Lung (tissue), 12 donors: Measurements from ENCODE around the gene BRF1. TPM values are rescaled to one million over a fixed set of nuclear protein-coding genes. Genes with fewer than 3 reads are reported as not detected.

ENCODE experiments used
- ATAC-seq: fragments of 200-7000 bp; cut with Tn5 transposase; one replicate; pipeline ENCODE4 v1.9.1; 2020; ENCODE audit warnings: moderate number of reproducible peaks; ENCODE audit not compliant: insufficient read depth, low FRiP score
- DNase-seq, 3 donors: peaks; one replicate each; pipeline ENCODE4 v3.0.0-alpha.2; 2013 to 2017
- H3K27ac ChIP-seq, 2 donors: one replicate each; pipeline ENCODE4 v1.5.1; 2013; ENCODE audit warnings: mild to moderate bottlenecking in 2 of 2, moderate library complexity in 2 of 2, control low read depth in 1 of 2, inconsistent platforms in 1 of 2, low read depth in 1 of 2, low read length in 1 of 2
- H3K27me3 ChIP-seq, 3 donors: one replicate each; pipeline ENCODE4 v1.5.1; 2013; ENCODE audit warnings: low read length in 2 of 3; ENCODE audit not compliant: control insufficient read depth in 3 of 3, insufficient read depth in 3 of 3
- H3K36me3 ChIP-seq, 4 donors: one replicate each; pipeline ENCODE4 v1.5.1; 2013; ENCODE audit warnings: low read length in 4 of 4, mild to moderate bottlenecking in 1 of 4, moderate library complexity in 1 of 4; ENCODE audit not compliant: control insufficient read depth in 4 of 4, insufficient read depth in 4 of 4
- H3K4me1 ChIP-seq, 5 donors: one replicate each; pipeline ENCODE4 v1.5.1; 2013; ENCODE audit warnings: low read length in 5 of 5, mild to moderate bottlenecking in 2 of 5, moderate library complexity in 1 of 5; ENCODE audit not compliant: control insufficient read depth in 5 of 5, insufficient read depth in 5 of 5
- H3K4me3 ChIP-seq: one replicate; pipeline ENCODE4 v1.5.1; 2013; ENCODE audit warnings: mild to moderate bottlenecking, control low read depth, moderate library complexity
- H3K9ac ChIP-seq, 2 donors: one replicate each; pipeline ENCODE4 v1.5.1; 2013; ENCODE audit warnings: low read length in 2 of 2, control low read depth in 1 of 2; ENCODE audit not compliant: insufficient read depth in 1 of 2
- H3K9me3 ChIP-seq, 4 donors: one replicate each; pipeline ENCODE4 v1.5.1; 2013; ENCODE audit warnings: low read length in 3 of 4, mild to moderate bottlenecking in 1 of 4, moderate library complexity in 1 of 4; ENCODE audit not compliant: control insufficient read depth in 4 of 4, insufficient read depth in 3 of 4
- WGBS, 2 donors: extraction: QIAGEN DNeasy Blood & Tissue Kit; methylation state at CpG; one replicate each; pipeline ENCODE4 v1.1.7; 2013; 5-methylcytosine and 5-hydroxymethylcytosine counted together
- polyA plus RNA-seq, 2 donors: library from polyadenylated mRNA; stranded (reverse); fragments of 200-250 nt; gene quantifications; one replicate each; pipeline ENCODE4 v1.2.1, GENCODE V29; 2013
- total RNA-seq, 2 donors: library from RNA; depleted of rRNA in 1 of 2; stranded (reverse); fragments of >200 nt in 1 of 2; gene quantifications; one replicate each; pipeline ENCODE4 v1.2.1, GENCODE V29; 2014 to 2021
- TF ChIP-seq, protein P1 (sequence below): IDR thresholded peaks from 2 replicates; pipeline ENCODE4 v1.5.1; 2012; ENCODE audit warnings: mild to moderate bottlenecking; ENCODE audit errors: control extremely low read depth, extremely low read depth
- donor health status: control.
- donor health status: control.
- donor health status: Bipolar disorder and iron deficiency.
- donor health status: healthy.
- donor health status: DM: yes; HTN: yes; CAD: no.

The BRF1 gene
- total and polyA plus RNA-seq, 4 donors: 14.2 to 55.3 (median 37.2) TPM

DNA sequence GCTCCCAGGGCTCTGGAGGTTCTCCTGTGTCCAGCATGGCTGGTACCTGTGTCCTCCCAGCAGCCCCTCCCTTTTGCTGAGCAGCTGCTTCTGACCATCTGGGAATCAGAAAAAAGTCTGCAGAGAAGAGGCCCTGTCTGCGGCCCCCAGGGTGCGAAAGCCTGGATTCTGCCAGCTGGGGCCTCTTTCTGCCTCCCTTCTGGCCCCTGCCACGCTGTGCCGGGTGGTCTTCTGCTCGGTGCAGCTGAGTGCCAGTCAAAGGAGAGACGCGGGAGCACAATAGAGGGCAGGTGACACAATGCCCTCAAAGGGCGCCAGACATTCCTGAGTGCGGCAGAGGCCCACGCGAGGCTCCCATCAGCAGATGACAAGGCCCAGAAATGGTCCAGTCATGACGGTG lies 39.8 kb downstream of the BRF1 start:
- DNase-seq (no peak), ATAC-seq (no peak)
- 90 to 91% methylated on average over 11 to 12 of the region's 12 CpGs for WGBS, 2 donors

DNA sequence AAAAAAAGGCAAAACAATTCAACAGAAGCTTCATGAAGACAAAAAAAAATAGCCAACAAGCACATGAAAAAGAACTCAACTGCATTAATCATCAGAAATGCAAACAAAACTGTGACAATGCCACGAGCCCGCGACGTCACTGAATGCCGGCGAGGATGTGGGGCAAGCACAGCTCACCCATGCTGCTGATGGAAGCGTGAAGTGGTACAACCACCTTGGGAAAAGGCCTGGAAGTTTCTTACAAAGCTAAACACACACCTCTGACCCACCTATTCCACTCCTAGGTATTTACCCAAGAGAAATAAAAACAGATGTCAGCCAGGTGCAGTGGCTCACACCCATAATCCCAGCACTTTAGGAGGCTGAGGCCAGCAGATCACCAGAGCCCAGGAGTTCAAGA lies 42.0 kb downstream of the BRF1 start:
- peaks cover 0 to 3% (median 0%) of the 10 kb centered on the region in 5 donors for H3K4me1 ChIP-seq
- H3K9ac ChIP-seq: no peak overlapping the region
- no peaks in the 10 kb centered on the region for H3K9me3 ChIP-seq
- H3K36me3 ChIP-seq: peaks cover 0 to 16% (median 11%) of the 10 kb centered on the region in 4 donors
- peak in 1 of 3 donors; percentile 13 for DNase-seq
- 83 to 87% methylated on average over 7 of the region's 7 CpGs for WGBS, 2 donors
- no peak for ATAC-seq
- H3K27ac ChIP-seq: no peak overlapping the region
- H3K27me3 ChIP-seq: no peaks in the 10 kb centered on the region
- no peak overlapping the region for H3K4me3 ChIP-seq
- TF ChIP-seq, protein P1, sequence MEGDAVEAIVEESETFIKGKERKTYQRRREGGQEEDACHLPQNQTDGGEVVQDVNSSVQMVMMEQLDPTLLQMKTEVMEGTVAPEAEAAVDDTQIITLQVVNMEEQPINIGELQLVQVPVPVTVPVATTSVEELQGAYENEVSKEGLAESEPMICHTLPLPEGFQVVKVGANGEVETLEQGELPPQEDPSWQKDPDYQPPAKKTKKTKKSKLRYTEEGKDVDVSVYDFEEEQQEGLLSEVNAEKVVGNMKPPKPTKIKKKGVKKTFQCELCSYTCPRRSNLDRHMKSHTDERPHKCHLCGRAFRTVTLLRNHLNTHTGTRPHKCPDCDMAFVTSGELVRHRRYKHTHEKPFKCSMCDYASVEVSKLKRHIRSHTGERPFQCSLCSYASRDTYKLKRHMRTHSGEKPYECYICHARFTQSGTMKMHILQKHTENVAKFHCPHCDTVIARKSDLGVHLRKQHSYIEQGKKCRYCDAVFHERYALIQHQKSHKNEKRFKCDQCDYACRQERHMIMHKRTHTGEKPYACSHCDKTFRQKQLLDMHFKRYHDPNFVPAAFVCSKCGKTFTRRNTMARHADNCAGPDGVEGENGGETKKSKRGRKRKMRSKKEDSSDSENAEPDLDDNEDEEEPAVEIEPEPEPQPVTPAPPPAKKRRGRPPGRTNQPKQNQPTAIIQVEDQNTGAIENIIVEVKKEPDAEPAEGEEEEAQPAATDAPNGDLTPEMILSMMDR: no peak

More for the DNA sequence above, 39.8 kb downstream of the BRF1 start:
- peaks cover 0 to 14% (median 12%) of the 10 kb centered on the region in 4 donors for H3K36me3 ChIP-seq
- no peak overlapping the region for H3K9ac ChIP-seq
- TF ChIP-seq, protein P1: no peak
- H3K9me3 ChIP-seq: no peaks in the 10 kb centered on the region
- H3K27me3 ChIP-seq: no peaks in the 10 kb centered on the region
- no peak overlapping the region for H3K27ac ChIP-seq
- H3K4me3 ChIP-seq: no peak overlapping the region
- no peaks in the 10 kb centered on the region for H3K4me1 ChIP-seq

DNA sequence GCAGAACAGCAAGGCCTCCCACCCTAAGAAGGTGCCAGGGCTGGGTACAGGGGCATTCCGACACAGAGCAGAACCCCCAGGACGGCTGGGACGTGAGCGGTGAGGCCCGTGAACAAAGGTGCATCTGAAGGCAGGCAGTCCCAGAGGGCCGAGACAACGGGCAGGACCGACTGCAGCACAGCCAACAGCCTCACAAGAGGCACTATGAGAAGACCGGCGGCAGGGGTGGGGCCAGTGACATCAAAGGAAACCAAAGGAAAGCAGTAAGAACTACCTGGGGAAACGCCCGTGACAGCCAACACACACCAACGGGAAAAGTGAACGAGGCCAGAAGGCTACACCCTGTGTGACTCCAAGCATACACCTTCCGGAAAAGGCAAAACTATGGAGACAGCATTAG lies 43.3 kb downstream of the BRF1 start:
- ATAC-seq (no peak), DNase-seq (no peak)
- TF ChIP-seq, protein P1: no peak
- 90 to 92% methylated on average over 15 of the region's 15 CpGs for WGBS, 2 donors
- Histone ChIP-seq H3K9me3 (no peaks in the 10 kb centered on the region), H3K27ac (no peak overlapping the region), H3K4me1 (peaks cover 0 to 3% (median 0%) of the 10 kb centered on the region in 5 donors), H3K36me3 (peaks cover 0 to 20% (median 13%) of the 10 kb centered on the region in 4 donors), H3K9ac (no peak overlapping the region), H3K27me3 (no peaks in the 10 kb centered on the region), H3K4me3 (no peak overlapping the region)
